ENCODE data around the gene ZSWIM3. TPM values are rescaled to one million over a fixed set of nuclear protein-coding genes. Genes with fewer than 3 reads are reported as not detected.
A peak's percentile ranks its signal among the peaks of the same experiment; 100 is the strongest.

ZSWIM3 gene
- total and polyA plus RNA-seq, 12 donors = 2.9 to 19.5 (median 6.2) TPM

- peak; percentile 92 to 98 (median 97) for DNase-seq
- no peaks in the 10 kb centered on the region for H3K27me3 ChIP-seq
- WGBS, 4 donors = 0 to 7% (median 1%) methylated on average over 7 to 78 of the region's 78 CpGs
- intact Hi-C loops (cut with DNase I) = no loop called here
- H3K36me3 ChIP-seq (replicated peaks in 1 of 2) = peaks cover 0 to 53% of the 10 kb centered on the region in 2 donors
- peaks cover 25 to 54% of the 10 kb centered on the region in 2 donors for H3K4me1 ChIP-seq (replicated peaks in 1 of 2)
- H3K4me3 ChIP-seq = peak within 1 kb of the TSS; percentile 4 to 71 (median 62)
- H3K27ac ChIP-seq = peak within 1 kb of the TSS; percentile 67 to 96 (median 91)
- TF ChIP-seq CTCF (IDR thresholded peaks at IDR 0.05) (no peak), POLR2A (IDR thresholded peaks at IDR 0.05) (peak; percentile 8 to 91)
- no peaks in the 10 kb centered on the region for H3K9me3 ChIP-seq (replicated peaks in 1 of 3)
These were observed 33.9 kb downstream of the ZSWIM3 start, which contains the start of the genes CTSA and NEURL2 for GRCh38 chr20:45890985-45891983. CTSA (plus strand) TSS chr20:45891335; CDS start chr20:45891569, 234 bp downstream. NEURL2 (minus strand) TSS chr20:45891208; CDS start chr20:45890991, 217 bp downstream.

- TF ChIP-seq CTCF (IDR thresholded peaks at IDR 0.05) (peak in 1 of 6 experiments; percentile 24), POLR2A (IDR thresholded peaks at IDR 0.05) (peak in 1 of 2 donors; percentile 18)
- intact Hi-C loops (cut with DNase I) = no loop called here
- H3K4me1 ChIP-seq (replicated peaks in 1 of 2) = peaks cover 25 to 54% of the 10 kb centered on the region in 2 donors
- no peaks in the 10 kb centered on the region for H3K27me3 ChIP-seq
- peaks cover 0 to 55% of the 10 kb centered on the region in 2 donors for H3K36me3 ChIP-seq (replicated peaks in 1 of 2)
- WGBS, 4 donors = 52 to 63% (median 55%) methylated on average over 7 to 9 of the region's 9 CpGs
- peak overlapping the region; percentile 67 to 96 (median 91) for H3K27ac ChIP-seq
- H3K4me3 ChIP-seq = peak overlapping the region; percentile 4 to 71 (median 62)
- DNase-seq = peak in 6 of 7 donors; percentile 67 to 75 (median 70)
- H3K9me3 ChIP-seq (replicated peaks in 1 of 3) = no peaks in the 10 kb centered on the region
These were observed 34.8 kb downstream of the ZSWIM3 start for GRCh38 chr20:45892049-45892825.

GRCh38 chr20:45892828-45893500 lies 35.5 kb downstream of the ZSWIM3 start:
- Histone ChIP-seq H3K27me3 (no peaks in the 10 kb centered on the region), H3K4me3 (peak overlapping the region in 2 of 4 donors; percentile 64 to 71), H3K27ac (peak overlapping the region in 3 of 5 donors; percentile 91 to 96 (median 95)), H3K9me3 (replicated peaks in 1 of 3) (no peaks in the 10 kb centered on the region), H3K36me3 (replicated peaks in 1 of 2) (peaks cover 0 to 55% of the 10 kb centered on the region in 2 donors), H3K4me1 (replicated peaks in 1 of 2) (peaks cover 25 to 54% of the 10 kb centered on the region in 2 donors)
- TF ChIP-seq POLR2A (IDR thresholded peaks at IDR 0.05) (peak in 1 of 2 donors; percentile 20), CTCF (IDR thresholded peaks at IDR 0.05) (no peak)
- DNase-seq = peak in 2 of 7 donors; percentile 53 to 59
- intact Hi-C loops (cut with DNase I) = no loop called here
- WGBS, 4 donors = 26 to 65% (median 37%) methylated on average over 2 to 4 of the region's 4 CpGs
